ENCODE results near the gene MGAM2. TPM values are rescaled to one million over a fixed set of nuclear protein-coding genes. Genes with fewer than 3 reads are reported as not detected.

MGAM2 gene
- total and polyA plus RNA-seq, 2 of the 8 experiments (the other 6 are each of a cell fraction or from before 2014, with no cell fraction given): 0.02 TPM; not detected in 1

DNA sequence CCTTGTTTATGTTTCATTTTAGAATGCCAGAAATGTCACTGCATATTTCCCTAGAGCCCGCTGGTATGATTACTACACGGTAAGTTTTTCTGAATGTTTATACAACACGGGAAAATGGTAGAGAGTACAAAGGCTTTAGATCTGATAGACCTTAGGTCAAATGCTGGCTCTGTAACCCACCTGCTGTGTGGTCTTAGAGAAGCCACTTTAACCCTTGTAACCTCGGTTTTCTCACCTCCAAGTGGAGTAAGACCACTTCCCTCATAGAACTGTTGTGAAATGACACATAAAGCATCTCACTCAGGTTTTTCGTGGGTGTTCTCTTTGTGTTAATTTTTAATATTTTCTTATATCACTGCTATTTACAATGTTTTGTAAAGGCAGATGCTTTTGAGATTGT is 13.9 kb upstream of the MGAM2 start:
- Histone ChIP-seq H3K27me3 (replicated peaks in 1 of 4; ENCODE audit: control insufficient read depth in 3 of 4, extremely low read depth in 1 of 4, insufficient read depth in 3 of 4, low read length in 3 of 4) (no peaks in the 10 kb centered on the region), H2BK5ac (ENCODE audit: low read depth, low read length) (no peak overlapping the region), H2BK120ac (replicated peaks; ENCODE audit: low read depth, low read length) (no peak overlapping the region), H3K23ac (ENCODE audit: insufficient read length) (no peak overlapping the region), H2BK20ac (ENCODE audit: low read length) (no peak overlapping the region), H3K56ac (replicated peaks; ENCODE audit: insufficient read length, low read depth, low read length) (no peak overlapping the region), H3K4me2 (ENCODE audit: insufficient read depth in 1 of 2, low read depth in 2 of 2, low read length in 2 of 2) (no peak overlapping the region), H3K18ac (ENCODE audit: extremely low read depth, low read length) (no peak overlapping the region), H3K79me1 (ENCODE audit: low read depth, low read length) (no peaks in the 10 kb centered on the region), H3K79me2 (ENCODE audit: control insufficient read depth in 1 of 2, insufficient read depth in 2 of 2, low read length in 2 of 2) (no peaks in the 10 kb centered on the region), H2BK15ac (ENCODE audit: low read length) (no peak overlapping the region), H3K4ac (replicated peaks; ENCODE audit: insufficient read length, low read depth, low read length) (no peak overlapping the region), H2AK5ac (ENCODE audit: low read depth, low read length) (no peak overlapping the region), H3K4me1 (replicated peaks in 1 of 4; ENCODE audit: control insufficient read depth in 3 of 4, insufficient read depth in 4 of 4, low read length in 3 of 4) (no peaks in the 10 kb centered on the region), H3K27ac (ENCODE audit: low read depth, low read length) (no peak overlapping the region), H3K23me2 (ENCODE audit: low read depth, low read length) (no peaks in the 10 kb centered on the region), H3K4me3 (ENCODE audit: extremely low read depth in 1 of 4, insufficient read depth in 2 of 4, low read depth in 3 of 4, low read length in 4 of 4) (no peak overlapping the region), H3K36me3 (ENCODE audit: control insufficient read depth in 2 of 4, insufficient read depth in 4 of 4, low read length in 3 of 4) (no peaks in the 10 kb centered on the region), H3K9ac (replicated peaks in 1 of 4; ENCODE audit: extremely low read depth in 1 of 4, low read depth in 3 of 4, low read length in 3 of 4) (no peak overlapping the region), H3K9me3 (ENCODE audit: insufficient read depth in 2 of 2, low read depth in 1 of 2, low read length in 1 of 2) (no peaks in the 10 kb centered on the region), H2AFZ (ENCODE audit: low read length) (no peak overlapping the region), H4K20me1 (replicated peaks in 1 of 2; ENCODE audit: control insufficient read depth in 1 of 2, insufficient read depth in 2 of 2, low read length in 2 of 2) (no peaks in the 10 kb centered on the region), H4K91ac (replicated peaks; ENCODE audit: insufficient read length, low read length) (no peak overlapping the region), H4K5ac (ENCODE audit: insufficient read length, low read depth, low read length) (no peak overlapping the region), H3K14ac (ENCODE audit: insufficient read length) (no peak overlapping the region), H2BK12ac (ENCODE audit: low read depth, low read length) (no peak overlapping the region), H4K8ac (ENCODE audit: extremely low read depth, insufficient read depth, low read length) (no peak overlapping the region)
- no peak for DNase-seq (ENCODE audit: low read depth in 1 of 2, low spot score in 2 of 2)
- ChIA-PET CTCF (ENCODE audit: partially characterized antibody) (interaction anchor here (2.7 kb wide), 1 partner anchor 14 kb away, joined by 7 read pairs; the partner anchor contains the start of gene MGAM2), POLR2A (ENCODE audit: partially characterized antibody) (no interaction called here)
- FAIRE-seq: no peak
- no peak for TF ChIP-seq EZH2 (IDR thresholded peaks at IDR 0.05; ENCODE audit: low read depth, low read length, severe bottlenecking)
- TF ChIP-seq CHD2 (IDR thresholded peaks at IDR 0.05; ENCODE audit: low read length): no peak
- TF ChIP-seq SIX5 (IDR thresholded peaks at IDR 0.05; ENCODE audit: low read depth, low read length): no peak
- TF ChIP-seq TAF1 (IDR thresholded peaks at IDR 0.05; ENCODE audit: low read depth, low read length): no peak
- TF ChIP-seq NRF1 (IDR thresholded peaks at IDR 0.05; ENCODE audit: low read depth, low read length): no peak
- no peak for TF ChIP-seq ZNF274 (IDR thresholded peaks at IDR 0.05; ENCODE audit: borderline replicate concordance, extremely low read depth, low read length)
- no peak for TF ChIP-seq SUZ12 (IDR thresholded peaks at IDR 0.05; ENCODE audit: low read length)
- TF ChIP-seq SP1 (IDR thresholded peaks at IDR 0.05; ENCODE audit: low read depth, low read length): no peak
- TF ChIP-seq MAFK (IDR thresholded peaks at IDR 0.05; ENCODE audit: low read depth, low read length): no peak
- 92% methylated on average over 5 of the region's 5 CpGs; no CpG with 5 or more reads in 1 of the 2 experiments for WGBS, 2 experiments (ENCODE audit: extremely low coverage in 1 of 2, insufficient coverage in 1 of 2, insufficient read length in 1 of 2, insufficient replicate concordance in 2 of 2, low coverage in 1 of 2, low lambda C conversion rate in 2 of 2, missing lambda C conversion rate in 1 of 2)

Data from H1 (cell line).